Measurements from ENCODE around the gene ZSWIM6. TPM values are rescaled to one million over a fixed set of nuclear protein-coding genes. Genes with fewer than 3 reads are reported as not detected.
"Not testable (repeated sequence)": the region's sequence is repeated elsewhere in the genome, so short reads cannot be mapped to it uniquely, and the experiment has no call there.

The ZSWIM6 gene
- polyA plus RNA-seq, 2 of the 4 experiments (the other 2 are of a cell fraction) = 8.9 to 18.0 TPM

GRCh38 chr5:61402970-61403900 lies 71.2 kb downstream of the ZSWIM6 start:
- FAIRE-seq = no peak
- no peaks in the 10 kb centered on the region for H3K9me3 ChIP-seq
- POLR2A ChIA-PET = interaction anchor here (3.6 kb wide), 1 partner anchor 72 kb away, joined by 12 read pairs; the partner anchor contains the start of gene ZSWIM6
- DNase-seq (ENCODE audit: low read depth in 1 of 2, low spot score in 1 of 2) = no peak
- no peak for TF ChIP-seq KDM5A (IDR thresholded peaks at IDR 0.05)
- no peak for TF ChIP-seq BHLHE40 (IDR thresholded peaks at IDR 0.05; ENCODE audit: low read depth, low read length)
- peak overlapping the region in 1 of 2 experiments; percentile 40; a peak in 3 of 6 replicates for H3K27ac ChIP-seq
- CTCF ChIA-PET = interaction anchor here (0.9 to 2.2 kb wide), 4 partner anchors 56 to 443 kb away, joined by 5 to 6 read pairs (median 6); no protein-coding TSS in a partner anchor
- peaks cover 84% of the 10 kb centered on the region for H3K4me1 ChIP-seq
- WGBS (ENCODE audit: missing lambda C conversion rate) = 86% methylated on average over 4 of the region's 4 CpGs
- no peak for ATAC-seq
- no peak overlapping the region for H3K4me3 ChIP-seq
- H3K4me2 ChIP-seq = peak overlapping the region; percentile 32; the same call in 2 of the 3 replicates

DNA sequence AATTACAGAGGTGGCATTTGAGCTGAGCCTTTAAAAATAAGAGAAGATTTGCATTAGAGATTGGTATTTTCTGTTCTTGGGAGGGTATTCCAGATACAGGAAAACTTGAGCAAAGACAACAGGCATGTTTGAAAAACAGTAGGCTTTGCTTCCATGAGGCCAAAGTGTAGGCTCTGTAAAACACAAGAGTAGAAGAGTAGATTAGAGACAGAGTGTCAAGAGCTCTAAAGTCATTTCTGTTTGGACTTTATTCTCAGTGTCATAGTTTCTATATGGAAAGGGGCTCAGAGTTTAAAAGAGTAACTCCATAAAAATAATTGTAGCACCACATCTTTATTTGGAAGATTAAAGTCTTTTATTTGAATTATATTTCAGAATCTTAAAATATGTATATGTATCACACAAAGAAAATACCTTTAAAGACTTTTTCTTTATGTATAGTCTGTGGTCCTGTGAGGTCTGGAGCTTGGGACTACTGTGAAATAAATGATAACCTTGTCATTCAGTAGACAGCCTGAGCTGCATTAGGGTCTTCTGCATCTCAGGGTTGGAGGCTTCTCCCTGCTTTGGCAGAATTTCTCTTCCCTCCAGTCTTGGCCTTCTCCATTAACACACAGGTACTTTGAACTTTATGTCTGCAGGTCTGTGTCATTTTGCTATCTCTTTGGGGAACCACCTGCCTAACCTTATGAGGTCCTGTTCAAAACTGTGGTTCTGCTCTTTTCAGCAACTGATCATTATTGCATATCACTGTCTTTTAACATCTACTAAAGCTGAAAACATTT lies 73.6 kb downstream of the ZSWIM6 start:
- TF ChIP-seq PHF8 (IDR thresholded peaks at IDR 0.05; ENCODE audit: borderline replicate concordance, low read depth) (no peak), ZSCAN20 (CRISPR knock-in tag; IDR thresholded peaks at IDR 0.05) (no peak), RAD21 (conservative IDR thresholded peaks at IDR 0.05 in 1 of 2, IDR thresholded peaks at IDR 0.05 in 1 of 2) (no peak), KDM1A (IDR thresholded peaks at IDR 0.05; ENCODE audit: low read depth) (no peak), HOXB5 (CRISPR knock-in tag; IDR thresholded peaks at IDR 0.05) (no peak), ZC3H11A (IDR thresholded peaks at IDR 0.05) (no peak), CHD4 (IDR thresholded peaks at IDR 0.05; ENCODE audit: borderline replicate concordance) (no peak), ELK1 (IDR thresholded peaks at IDR 0.05; ENCODE audit: low read depth, low read length) (no peak), TFCP2L1 (CRISPR knock-in tag; IDR thresholded peaks at IDR 0.05) (no peak), HEYL (CRISPR knock-in tag; IDR thresholded peaks at IDR 0.05) (no peak), POLR2A (IDR thresholded peaks at IDR 0.05; ENCODE audit: low read length) (no peak), JUN (IDR thresholded peaks at IDR 0.05) (no peak), ZNF302 (CRISPR knock-in tag; IDR thresholded peaks at IDR 0.05) (no peak), EHF (CRISPR knock-in tag; IDR thresholded peaks at IDR 0.05) (no peak)
- ChIA-PET CTCF (interaction anchor here (1.2 to 1.4 kb wide), 2 partner anchors 11 to 218 kb away, joined by 3 to 4 read pairs; no protein-coding TSS in a partner anchor), POLR2A (interaction anchor here (3.6 kb wide), 1 partner anchor 74 kb away, joined by 12 read pairs; the partner anchor contains the start of gene ZSWIM6)
- H3K4me2 ChIP-seq = peak overlapping the region; percentile 26
- no peak for ATAC-seq
- DNase-seq (ENCODE audit: low read depth in 1 of 2, low spot score in 1 of 2) = no peak
- H3K27ac ChIP-seq = peak overlapping the region; percentile 10 to 75; a peak in 4 of 6 replicates
- no peaks in the 10 kb centered on the region for H3K9me3 ChIP-seq
- peaks cover 86% of the 10 kb centered on the region for H3K4me1 ChIP-seq
- no peak overlapping the region for H3K4me3 ChIP-seq
- FAIRE-seq = no peak

DNA sequence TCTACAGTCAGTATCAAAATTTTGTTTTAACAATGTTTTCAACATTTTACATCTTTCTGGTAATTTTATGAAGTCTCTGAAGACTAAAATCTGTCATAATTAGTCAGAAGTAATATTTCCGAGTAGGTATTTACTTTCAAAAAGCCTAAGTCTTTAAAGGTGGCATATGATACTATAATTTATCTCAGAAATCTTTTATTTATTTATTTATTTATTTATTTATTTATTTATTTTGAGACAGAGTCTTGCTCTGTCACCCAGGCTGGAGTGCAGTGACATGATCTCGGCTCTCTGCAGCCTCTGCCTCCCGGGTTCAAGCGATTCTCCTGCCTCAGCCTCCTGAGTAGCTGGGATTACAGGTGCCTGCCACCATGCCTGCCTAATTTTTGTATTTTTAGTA lies 74.4 kb downstream of the ZSWIM6 start:
- Histone ChIP-seq H3K27ac (peak overlapping the region in 1 of 2 experiments; percentile 73; a peak in 3 of 6 replicates), H3K4me1 (peaks cover 86% of the 10 kb centered on the region), H3K4me2 (peak overlapping the region; percentile 26; the same call in 2 of the 3 replicates)
- 86% methylated on average over 4 of the region's 4 CpGs for WGBS (ENCODE audit: missing lambda C conversion rate)
- CTCF ChIA-PET = interaction anchor here (1.2 kb wide), 1 partner anchor 217 kb away, joined by 3 read pairs; no protein-coding TSS in a partner anchor
- H3K4me3 ChIP-seq; H3K9me3 ChIP-seq; POLR2A ChIA-PET; FAIRE-seq; DNase-seq (ENCODE audit: low read depth in 1 of 2, low spot score in 1 of 2); ATAC-seq: not testable (repeated sequence)
- peak; percentile 95 for TF ChIP-seq ZC3H11A (IDR thresholded peaks at IDR 0.05)
